SK-N-MC (cell line): ENCODE data around the gene ADCY5.

ENCODE experiments used
- DNase-seq: peaks from one replicate; pipeline ENCODE4 v3.0.0-alpha.2; 2011; ENCODE audit warnings: low read depth, low spot score
- H3K27ac ChIP-seq: fragments of 200-600 bp; sonication (generic); 2 replicates; pipeline ENCODE4 v1.5.1; 2016; ENCODE audit warnings: mixed run types
- H3K36me3 ChIP-seq: fragments of 200-600 bp; sonication (generic); 2 replicates; pipeline ENCODE4 v1.6.1; 2017; ENCODE audit warnings: antibody characterized with exemption, low read length, mixed read lengths; ENCODE audit not compliant: insufficient read depth
- H3K4me3 ChIP-seq: fragments of 200-600 bp; sonication (generic); 2 replicates; pipeline ENCODE4 v1.5.1; 2016
- H3K9ac ChIP-seq: fragments of 200-600 bp; sonication (generic); 2 replicates; pipeline ENCODE4 v1.8.0; 2017; ENCODE audit warnings: mixed run types, mixed read lengths; ENCODE audit not compliant: insufficient read length
- H3K9me3 ChIP-seq: fragments of 200-600 bp; sonication (generic); 2 replicates; pipeline ENCODE4 v1.6.1; 2017; ENCODE audit warnings: low read depth, mild to moderate bottlenecking, antibody characterized with exemption, low read length, moderate library complexity, mixed read lengths
- EZH2 ChIP-seq: fragments of 200-600 bp; sonication (generic); IDR thresholded peaks from one replicate; pipeline ENCODE4 v1.6.1; 2017; ENCODE audit warnings: antibody characterized with exemption
- FOXP2 ChIP-seq: optimal IDR thresholded peaks from 2 replicates; pipeline ENCODE3; 2011; ENCODE audit warnings: mild to moderate bottlenecking, moderate library complexity; ENCODE audit not compliant: insufficient read depth; ENCODE audit errors: extremely low read length, control extremely low read depth
- POLR2AphosphoS5 ChIP-seq: IDR thresholded peaks from 2 replicates; pipeline ENCODE4 v1.6.1; 2012; ENCODE audit warnings: mild to moderate bottlenecking, low read depth, low read length, borderline replicate concordance

The ADCY5 gene

DNA sequence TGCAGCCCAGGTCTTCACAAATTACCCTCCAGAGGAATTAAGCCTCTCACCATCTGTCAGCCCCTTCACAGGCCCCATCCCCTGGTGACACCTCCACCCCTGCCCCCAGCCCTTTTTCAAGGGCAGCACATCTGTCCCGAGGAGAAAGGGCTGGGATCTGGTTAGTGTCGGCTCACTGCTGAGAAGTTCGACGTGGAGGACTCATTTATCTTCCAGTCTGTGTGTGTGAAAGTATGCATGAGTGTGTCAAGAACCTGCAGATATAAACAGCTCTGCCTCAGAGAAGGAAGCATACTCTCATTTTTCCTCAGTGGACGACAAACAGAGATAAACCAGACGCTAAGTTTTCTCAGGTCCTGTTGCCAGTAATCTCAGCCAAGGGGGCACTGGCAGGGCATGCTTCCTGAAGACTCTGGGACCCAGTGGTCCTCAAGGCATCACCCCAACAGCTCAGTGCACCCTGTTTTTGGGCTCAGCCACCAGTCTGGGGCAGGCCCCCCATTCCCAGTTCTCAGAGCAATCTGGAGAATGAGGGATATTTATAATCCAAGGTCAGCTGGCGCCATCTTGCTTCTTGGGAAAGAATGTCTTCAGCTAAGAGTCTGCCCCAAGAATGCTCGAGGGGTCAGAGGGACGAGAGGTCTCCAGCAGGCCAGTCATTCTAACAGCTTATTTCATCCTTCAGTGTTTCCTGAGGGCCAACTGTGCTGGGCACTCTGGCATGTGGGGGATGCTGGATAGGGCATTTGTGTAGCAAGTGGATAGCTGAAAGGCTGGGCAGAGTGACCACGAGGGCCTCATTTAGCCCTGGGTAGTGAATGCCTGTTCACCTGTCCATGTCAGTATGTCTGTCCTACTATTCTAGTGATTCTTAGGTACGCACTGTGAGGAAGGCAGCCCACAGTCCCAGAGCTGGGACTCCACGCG lies 73.6 kb downstream of the ADCY5 start:
- DNase-seq = no peak
- Histone ChIP-seq H3K9ac (no peak overlapping the region), H3K4me3 (no peak overlapping the region), H3K36me3 (no peaks in the 10 kb centered on the region), H3K9me3 (no peaks in the 10 kb centered on the region), H3K27ac (no peak overlapping the region)
- no peak for TF ChIP-seq POLR2AphosphoS5
- TF ChIP-seq EZH2 = no peak
- no peak for TF ChIP-seq FOXP2

DNA sequence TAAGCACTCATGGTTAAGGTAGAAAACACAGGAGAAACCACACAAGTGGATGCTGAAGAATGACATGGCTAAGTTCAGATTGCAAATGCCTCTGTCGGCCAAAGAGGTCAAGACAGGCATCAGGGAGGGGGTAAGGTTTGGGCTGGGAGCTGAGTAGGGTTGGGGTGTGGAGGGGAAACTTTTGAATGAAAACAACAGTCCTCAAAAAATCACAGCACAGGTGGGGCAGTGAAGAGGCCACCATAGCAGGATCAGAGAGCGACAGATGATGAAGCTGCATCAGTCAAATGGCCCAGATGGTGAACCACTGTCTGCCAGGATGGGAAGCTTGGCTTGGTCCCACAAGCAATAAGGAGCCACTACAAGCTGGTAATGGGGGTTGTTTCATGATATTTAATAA lies 74.9 kb downstream of the ADCY5 start:
- H3K9ac ChIP-seq = no peak overlapping the region
- no peak for DNase-seq

GRCh38 chr3:123373474-123373987 lies 75.4 kb downstream of the ADCY5 start:
- no peak for DNase-seq
- Histone ChIP-seq H3K27ac (no peak overlapping the region), H3K36me3 (no peaks in the 10 kb centered on the region), H3K4me3 (no peak overlapping the region), H3K9me3 (no peaks in the 10 kb centered on the region), H3K9ac (no peak overlapping the region)
- TF ChIP-seq EZH2 = no peak
- no peak for TF ChIP-seq FOXP2
- no peak for TF ChIP-seq POLR2AphosphoS5

More for the DNA sequence above, 74.9 kb downstream of the ADCY5 start:
- Histone ChIP-seq H3K9me3 (no peaks in the 10 kb centered on the region), H3K36me3 (no peaks in the 10 kb centered on the region), H3K4me3 (no peak overlapping the region), H3K27ac (no peak overlapping the region)
- no peak for TF ChIP-seq POLR2AphosphoS5

- no peak for TF ChIP-seq EZH2
- no peak for TF ChIP-seq FOXP2
- TF ChIP-seq POLR2AphosphoS5 = no peak
- H3K9me3 ChIP-seq = no peaks in the 10 kb centered on the region
- no peaks in the 10 kb centered on the region for H3K36me3 ChIP-seq
- DNase-seq = no peak
- no peak overlapping the region for H3K9ac ChIP-seq
- no peak overlapping the region for H3K27ac ChIP-seq
- no peak overlapping the region for H3K4me3 ChIP-seq
Measured at GRCh38 chr3:123372686-123373473, 76.0 kb downstream of the ADCY5 start.

GRCh38 chr3:123371859-123372685 lies 76.8 kb downstream of the ADCY5 start:
- Histone ChIP-seq H3K9ac (no peak overlapping the region), H3K36me3 (no peaks in the 10 kb centered on the region), H3K4me3 (no peak overlapping the region), H3K9me3 (no peaks in the 10 kb centered on the region), H3K27ac (no peak overlapping the region)
- no peak for DNase-seq
- no peak for TF ChIP-seq EZH2
- TF ChIP-seq FOXP2 = no peak
- TF ChIP-seq POLR2AphosphoS5 = no peak

DNA sequence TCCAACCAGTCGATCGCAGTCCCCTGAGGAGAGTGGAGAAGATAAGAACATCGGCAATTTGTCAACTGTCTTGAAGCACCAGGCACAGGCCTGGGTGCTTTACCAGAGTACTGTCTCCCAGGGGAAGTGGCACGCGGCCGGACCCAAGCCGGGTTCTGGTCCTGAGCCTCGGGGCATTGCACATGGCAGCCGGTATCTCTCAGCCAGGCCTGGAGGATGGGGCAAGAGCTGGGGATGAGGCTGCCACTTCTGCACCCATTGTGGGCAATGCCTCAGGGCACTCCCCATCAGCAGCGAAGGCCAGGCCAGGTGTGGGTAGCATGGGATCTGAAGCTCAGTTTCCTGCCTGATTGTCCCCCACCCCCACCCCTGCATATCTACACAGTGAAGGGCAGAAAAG lies 77.5 kb downstream of the ADCY5 start:
- H3K9me3 ChIP-seq = no peaks in the 10 kb centered on the region
- TF ChIP-seq POLR2AphosphoS5 = no peak
- TF ChIP-seq FOXP2 = no peak
- TF ChIP-seq EZH2 = no peak
- no peak for DNase-seq
- H3K4me3 ChIP-seq = no peak overlapping the region
- H3K27ac ChIP-seq = no peak overlapping the region
- no peaks in the 10 kb centered on the region for H3K36me3 ChIP-seq
- no peak overlapping the region for H3K9ac ChIP-seq

GRCh38 chr3:123370819-123371218 lies 78.1 kb downstream of the ADCY5 start:
- Histone ChIP-seq H3K27ac (no peak overlapping the region), H3K9ac (no peak overlapping the region), H3K4me3 (no peak overlapping the region), H3K36me3 (no peaks in the 10 kb centered on the region), H3K9me3 (no peaks in the 10 kb centered on the region)
- DNase-seq = no peak
- no peak for TF ChIP-seq EZH2
- TF ChIP-seq FOXP2 = no peak
- TF ChIP-seq POLR2AphosphoS5 = no peak

- no peaks in the 10 kb centered on the region for H3K9me3 ChIP-seq
- H3K9ac ChIP-seq = no peak overlapping the region
- DNase-seq = no peak
- H3K4me3 ChIP-seq = no peak overlapping the region
- no peaks in the 10 kb centered on the region for H3K36me3 ChIP-seq
- no peak overlapping the region for H3K27ac ChIP-seq
- TF ChIP-seq EZH2 = no peak
- no peak for TF ChIP-seq POLR2AphosphoS5
- TF ChIP-seq FOXP2 = no peak
Measured at GRCh38 chr3:123369085-123369484, 79.8 kb downstream of the ADCY5 start.
